ENCODE measurements around the gene TSPAN4. TPM values are rescaled to one million over a fixed set of nuclear protein-coding genes. Genes with fewer than 3 reads are reported as not detected.

Gene TSPAN4
- total RNA-seq, 1 donor from 2014 or later = 14.8 TPM

DNA sequence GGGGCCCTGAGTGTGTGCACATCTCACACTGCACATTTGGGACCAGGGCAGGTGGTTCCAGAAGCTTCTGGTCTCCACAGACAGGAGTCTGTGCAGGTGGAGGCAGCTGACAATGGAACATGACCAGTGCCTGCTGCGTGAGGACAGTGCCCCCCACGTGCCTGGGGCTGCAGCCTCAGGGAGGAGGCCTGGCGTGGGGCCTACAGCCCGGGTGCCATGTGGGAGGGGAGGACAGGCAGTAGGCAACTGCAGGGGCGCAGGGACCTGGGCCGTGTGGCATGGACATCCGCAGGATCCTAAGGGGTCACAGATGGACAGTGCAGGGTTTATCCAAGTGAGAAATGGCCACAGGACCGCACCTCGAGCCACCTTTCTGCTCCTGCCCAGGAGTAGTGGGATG, 28.8 kb downstream of the TSPAN4 start:
- no peak for DNase-seq
- no peaks in the 10 kb centered on the region for H3K4me1 Mint-ChIP-seq
- no peaks in the 10 kb centered on the region for H3K27me3 Mint-ChIP-seq
- peaks cover 8% of the 10 kb centered on the region for H3K36me3 Mint-ChIP-seq (ENCODE audit: low read depth)
- intact Hi-C loops (cut with micrococcal nuclease) = no loop called here
- no peak overlapping the region for H3K27ac Mint-ChIP-seq
- no peak overlapping the region for H3K4me3 Mint-ChIP-seq
- H3K9me3 Mint-ChIP-seq = no peaks in the 10 kb centered on the region

DNA sequence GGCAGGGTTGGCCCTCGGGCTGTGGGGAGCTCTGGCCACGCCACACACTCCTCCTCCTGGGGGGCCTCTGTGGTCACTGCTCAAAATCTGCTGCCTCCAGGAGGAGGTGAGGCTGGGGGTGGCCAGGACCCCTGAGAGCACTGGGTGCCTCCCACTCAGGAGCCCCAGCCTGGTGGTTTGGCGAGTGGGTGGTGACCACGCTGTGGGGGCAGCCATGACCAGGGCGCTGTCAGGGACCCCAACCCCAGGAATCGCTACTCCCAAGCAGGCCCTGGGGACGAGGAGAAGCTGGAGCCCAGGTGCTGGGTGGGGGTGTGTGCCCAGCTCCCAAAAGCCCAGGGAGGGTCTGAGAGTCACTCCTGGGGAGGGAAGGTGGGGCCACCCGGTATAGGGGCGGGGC, 30.1 kb downstream of the TSPAN4 start:
- intact Hi-C loops (cut with micrococcal nuclease) = no loop called here
- H3K4me3 Mint-ChIP-seq = no peak overlapping the region
- no peaks in the 10 kb centered on the region for H3K27me3 Mint-ChIP-seq
- DNase-seq = no peak
- no peak overlapping the region for H3K27ac Mint-ChIP-seq
- H3K36me3 Mint-ChIP-seq (ENCODE audit: low read depth) = peaks cover 12% of the 10 kb centered on the region
- no peaks in the 10 kb centered on the region for H3K9me3 Mint-ChIP-seq
- no peaks in the 10 kb centered on the region for H3K4me1 Mint-ChIP-seq

DNA sequence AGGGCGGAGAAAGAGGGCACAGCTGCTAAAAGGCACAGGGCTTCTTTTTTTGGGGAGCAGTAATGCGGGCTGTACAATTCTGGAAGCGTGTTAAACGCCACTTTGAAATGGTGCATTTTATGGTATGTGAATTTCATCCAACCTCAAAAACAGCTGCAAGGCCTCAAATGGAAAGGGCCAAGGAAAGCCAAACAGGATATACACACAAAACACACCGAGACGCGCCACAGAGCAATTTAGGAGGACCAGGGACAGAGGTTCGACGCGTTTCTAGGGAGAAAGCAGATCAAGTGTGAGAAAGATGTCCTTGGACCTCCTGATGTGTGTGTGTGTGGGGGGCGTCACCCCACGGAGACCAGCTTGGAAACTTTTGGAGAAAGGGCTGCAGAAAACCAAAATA, 31.1 kb downstream of the TSPAN4 start:
- no peak overlapping the region for H3K27ac Mint-ChIP-seq
- no peak for DNase-seq
- intact Hi-C loops (cut with micrococcal nuclease) = no loop called here
- peaks cover 12% of the 10 kb centered on the region for H3K36me3 Mint-ChIP-seq (ENCODE audit: low read depth)
- no peak overlapping the region for H3K4me3 Mint-ChIP-seq
- no peaks in the 10 kb centered on the region for H3K9me3 Mint-ChIP-seq
- no peaks in the 10 kb centered on the region for H3K27me3 Mint-ChIP-seq
- no peaks in the 10 kb centered on the region for H3K4me1 Mint-ChIP-seq

DNA sequence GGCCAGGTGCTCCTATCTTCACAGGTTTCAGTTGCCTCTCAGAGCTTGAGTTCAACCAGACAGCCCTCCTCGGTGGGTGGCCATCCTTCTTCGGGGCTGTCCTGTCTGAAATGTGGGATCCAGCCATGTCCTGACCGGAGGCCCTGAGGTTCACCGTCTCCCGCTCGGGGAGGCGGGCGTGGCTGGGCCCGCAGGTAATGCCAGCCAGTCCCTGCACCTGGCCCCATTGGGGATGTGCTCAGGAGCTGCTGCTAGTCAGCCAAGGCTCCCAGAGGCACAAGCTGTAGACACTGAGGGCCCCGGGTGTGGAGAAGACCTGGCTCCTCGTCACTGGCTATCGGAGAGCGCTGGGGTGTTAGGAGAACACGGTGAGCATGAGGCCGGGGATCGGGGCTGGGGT, 32.6 kb downstream of the TSPAN4 start:
- Mint-ChIP-seq H3K4me3 (no peak overlapping the region), H3K9me3 (no peaks in the 10 kb centered on the region), H3K36me3 (ENCODE audit: low read depth) (peaks cover 12% of the 10 kb centered on the region), H3K4me1 (no peaks in the 10 kb centered on the region), H3K27me3 (no peaks in the 10 kb centered on the region), H3K27ac (no peak overlapping the region)
- DNase-seq = no peak
- intact Hi-C loops (cut with micrococcal nuclease) = no loop called here

DNA sequence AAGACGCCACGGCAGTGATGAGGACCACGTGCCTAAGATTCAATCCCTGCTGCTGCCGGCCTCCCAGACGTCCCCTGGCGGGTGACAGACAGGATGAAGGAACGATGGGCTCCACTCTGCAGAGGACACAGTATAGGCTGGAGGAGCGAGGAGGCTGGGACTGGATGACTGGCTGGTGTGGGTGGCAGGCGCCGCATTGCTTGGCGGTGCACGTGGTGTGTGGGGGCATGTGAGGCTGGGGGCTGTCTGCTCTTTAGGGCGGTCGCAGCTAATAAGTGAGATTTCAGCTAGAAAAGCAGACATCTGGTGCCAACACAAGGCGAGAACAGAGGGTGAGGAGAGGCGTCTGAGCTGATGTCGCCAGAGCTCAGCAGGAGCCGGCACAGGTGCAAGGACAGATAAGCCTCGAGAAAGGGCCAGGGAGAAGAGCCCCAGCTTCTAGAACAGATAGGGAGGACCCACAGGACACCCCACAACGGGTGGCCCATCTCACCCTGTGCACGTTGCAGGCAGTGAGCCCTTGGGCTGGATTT, 33.2 kb downstream of the TSPAN4 start:
- Mint-ChIP-seq H3K27me3 (no peaks in the 10 kb centered on the region), H3K9me3 (no peaks in the 10 kb centered on the region), H3K4me1 (no peaks in the 10 kb centered on the region), H3K36me3 (ENCODE audit: low read depth) (peaks cover 12% of the 10 kb centered on the region), H3K27ac (no peak overlapping the region), H3K4me3 (no peak overlapping the region)
- DNase-seq = no peak
- intact Hi-C loops (cut with micrococcal nuclease) = loop anchor here (2.0 kb wide), 1 partner anchor 35 kb away; the partner anchor contains the start of gene CHID1

DNA sequence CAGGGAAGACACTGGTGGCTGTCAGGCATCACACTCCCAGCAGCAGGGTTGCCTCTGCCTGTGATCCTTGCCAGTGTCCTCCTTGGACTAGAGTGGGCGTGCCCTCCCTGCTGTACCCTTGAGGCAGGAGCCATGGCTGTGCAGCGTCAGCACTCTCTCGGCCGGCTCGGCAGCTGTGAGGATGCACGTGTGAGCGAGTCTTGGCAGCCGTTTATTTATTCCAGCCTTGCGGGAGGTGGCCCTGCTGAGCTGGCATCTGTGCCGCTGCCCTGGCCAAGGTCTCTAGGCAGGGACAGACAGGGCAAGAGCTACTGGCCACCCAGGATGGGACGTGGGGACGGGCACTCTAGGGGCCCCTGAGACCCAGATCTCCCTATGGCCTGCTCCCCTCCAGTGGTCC, 33.9 kb downstream of the TSPAN4 start:
- H3K4me3 Mint-ChIP-seq = no peak overlapping the region
- intact Hi-C loops (cut with micrococcal nuclease) = loop anchor here (2.0 kb wide), 1 partner anchor 34 kb away; the partner anchor contains the start of gene CHID1
- DNase-seq = no peak
- no peaks in the 10 kb centered on the region for H3K9me3 Mint-ChIP-seq
- no peak overlapping the region for H3K27ac Mint-ChIP-seq
- no peaks in the 10 kb centered on the region for H3K4me1 Mint-ChIP-seq
- no peaks in the 10 kb centered on the region for H3K27me3 Mint-ChIP-seq
- peaks cover 12% of the 10 kb centered on the region for H3K36me3 Mint-ChIP-seq (ENCODE audit: low read depth)

DNA sequence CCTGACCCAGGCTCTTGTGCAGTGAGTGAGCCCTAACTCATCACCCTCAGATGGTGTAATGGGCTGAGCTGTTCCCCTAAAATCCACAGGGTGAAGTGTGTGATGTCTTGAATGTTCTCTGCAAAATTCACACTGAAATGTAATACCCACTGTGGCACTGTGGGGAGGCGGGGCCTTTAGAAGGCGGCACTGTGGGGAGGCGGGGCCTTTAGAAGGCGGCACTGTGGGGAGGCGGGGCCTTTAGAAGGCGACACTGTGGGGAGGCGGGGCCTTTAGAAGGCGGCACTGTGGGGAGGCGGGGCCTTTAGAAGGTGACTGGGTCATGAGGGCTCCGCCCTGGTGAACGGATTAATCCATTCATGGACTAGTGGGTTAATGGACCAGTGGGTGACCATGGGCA, 34.9 kb downstream of the TSPAN4 start:
- Mint-ChIP-seq H3K4me3 (no peak overlapping the region), H3K27ac (no peak overlapping the region), H3K36me3 (ENCODE audit: low read depth) (peaks cover 16% of the 10 kb centered on the region), H3K4me1 (no peaks in the 10 kb centered on the region), H3K27me3 (no peaks in the 10 kb centered on the region), H3K9me3 (no peaks in the 10 kb centered on the region)
- intact Hi-C loops (cut with micrococcal nuclease) = loop anchor here (2.0 kb wide), 1 partner anchor 33 kb away; the partner anchor contains the start of gene CHID1
- peak; percentile 75 for DNase-seq

DNA sequence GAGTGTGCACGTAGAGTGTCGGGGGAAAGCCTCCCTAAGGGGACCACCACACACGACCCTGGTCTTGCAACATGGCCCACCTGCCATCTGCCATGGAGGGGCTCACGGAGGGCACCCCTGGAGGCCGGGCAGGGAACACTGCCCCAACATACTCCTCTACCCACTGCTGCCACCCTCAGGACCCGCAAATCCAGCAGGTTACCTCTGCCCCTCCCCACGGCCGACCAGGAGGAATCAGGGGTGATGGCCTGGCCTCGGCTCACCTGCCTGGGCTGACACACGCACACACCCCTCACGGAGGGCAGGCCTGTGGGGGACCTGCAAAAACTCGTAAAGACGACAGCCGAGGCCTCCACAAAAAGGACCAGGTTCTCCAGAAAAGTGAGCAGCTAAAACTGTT, 37.8 kb downstream of the TSPAN4 start:
- Mint-ChIP-seq H3K9me3 (no peaks in the 10 kb centered on the region), H3K4me3 (no peak overlapping the region), H3K4me1 (no peaks in the 10 kb centered on the region), H3K27me3 (no peaks in the 10 kb centered on the region), H3K27ac (no peak overlapping the region), H3K36me3 (ENCODE audit: low read depth) (peaks cover 12% of the 10 kb centered on the region)
- DNase-seq = no peak
- intact Hi-C loops (cut with micrococcal nuclease) = no loop called here

DNA sequence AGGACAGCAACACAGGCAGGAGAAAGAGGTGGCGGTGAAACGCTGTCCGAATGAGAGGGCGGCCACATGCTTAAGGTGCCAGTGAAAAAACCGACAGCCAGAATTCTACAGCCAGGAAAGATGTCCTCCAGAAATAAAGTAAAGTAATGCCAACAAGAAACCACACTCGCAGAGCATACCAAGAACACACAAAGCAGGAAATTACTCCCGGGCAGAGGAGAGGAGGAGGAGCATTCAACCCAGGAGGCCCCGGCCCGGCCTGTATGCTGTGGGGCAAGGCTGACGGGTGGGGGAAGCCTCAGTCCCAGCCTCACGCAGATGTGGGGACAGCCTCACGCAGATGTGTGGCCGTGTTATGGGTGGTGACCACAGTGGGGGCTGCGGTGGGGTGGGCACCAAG, 39.9 kb downstream of the TSPAN4 start:
- Mint-ChIP-seq H3K27ac (no peak overlapping the region), H3K27me3 (no peaks in the 10 kb centered on the region), H3K4me3 (no peak overlapping the region), H3K36me3 (ENCODE audit: low read depth) (peaks cover 12% of the 10 kb centered on the region), H3K9me3 (no peaks in the 10 kb centered on the region), H3K4me1 (no peaks in the 10 kb centered on the region)
- no peak for DNase-seq
- intact Hi-C loops (cut with micrococcal nuclease) = no loop called here

DNA sequence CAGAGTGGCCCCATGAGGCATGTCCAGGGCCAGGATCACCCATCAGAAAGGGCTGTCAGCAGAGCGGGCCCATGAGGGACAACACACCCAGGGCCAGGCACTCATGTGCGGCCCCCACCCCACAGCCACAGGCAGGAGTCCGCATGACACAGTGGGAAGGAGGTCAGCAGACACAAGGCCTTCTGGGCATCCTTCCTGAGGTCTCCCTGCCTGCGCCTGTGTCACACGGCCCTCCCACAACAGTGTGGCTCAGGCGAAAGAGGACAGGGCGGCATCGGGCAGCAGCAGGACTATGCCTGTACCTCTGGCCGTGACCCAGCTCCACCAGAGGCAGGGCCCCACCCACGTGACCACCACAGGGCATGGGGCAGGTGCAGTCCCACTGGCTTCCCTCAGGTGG, 40.9 kb downstream of the TSPAN4 start:
- Mint-ChIP-seq H3K4me1 (no peaks in the 10 kb centered on the region), H3K9me3 (no peaks in the 10 kb centered on the region), H3K27me3 (no peaks in the 10 kb centered on the region), H3K4me3 (no peak overlapping the region), H3K27ac (no peak overlapping the region), H3K36me3 (ENCODE audit: low read depth) (peaks cover 11% of the 10 kb centered on the region)
- intact Hi-C loops (cut with micrococcal nuclease) = no loop called here
- DNase-seq = no peak

DNA sequence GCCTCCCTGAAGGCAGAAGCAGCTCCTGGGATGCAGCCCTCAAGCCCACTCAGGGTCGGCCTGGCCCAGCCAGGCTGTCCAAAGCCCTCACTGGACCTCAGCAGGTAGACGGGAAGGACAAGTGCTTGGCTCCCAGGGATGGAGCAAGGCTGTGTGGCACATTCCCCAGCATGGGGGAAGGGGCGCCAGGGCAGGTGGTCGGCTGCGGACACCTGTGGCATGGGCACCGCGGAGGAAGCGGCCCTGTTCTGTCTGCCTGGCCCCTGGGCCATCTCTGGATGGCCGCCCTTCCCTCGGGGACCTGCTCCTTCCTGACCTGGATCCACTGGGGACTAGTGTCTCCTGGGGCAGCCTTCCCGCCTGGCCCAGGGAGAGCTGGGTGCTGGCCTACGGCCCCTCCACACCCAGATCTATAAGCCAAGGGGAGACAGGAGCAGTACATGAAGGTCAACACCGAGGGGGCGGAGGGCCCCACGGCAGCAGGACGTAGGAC, 42.0 kb downstream of the TSPAN4 start:
- no peak for DNase-seq
- H3K36me3 Mint-ChIP-seq (ENCODE audit: low read depth) = peaks cover 12% of the 10 kb centered on the region
- H3K27me3 Mint-ChIP-seq = no peaks in the 10 kb centered on the region
- no peaks in the 10 kb centered on the region for H3K4me1 Mint-ChIP-seq
- intact Hi-C loops (cut with micrococcal nuclease) = no loop called here
- H3K4me3 Mint-ChIP-seq = no peak overlapping the region
- no peaks in the 10 kb centered on the region for H3K9me3 Mint-ChIP-seq
- H3K27ac Mint-ChIP-seq = no peak overlapping the region

DNA sequence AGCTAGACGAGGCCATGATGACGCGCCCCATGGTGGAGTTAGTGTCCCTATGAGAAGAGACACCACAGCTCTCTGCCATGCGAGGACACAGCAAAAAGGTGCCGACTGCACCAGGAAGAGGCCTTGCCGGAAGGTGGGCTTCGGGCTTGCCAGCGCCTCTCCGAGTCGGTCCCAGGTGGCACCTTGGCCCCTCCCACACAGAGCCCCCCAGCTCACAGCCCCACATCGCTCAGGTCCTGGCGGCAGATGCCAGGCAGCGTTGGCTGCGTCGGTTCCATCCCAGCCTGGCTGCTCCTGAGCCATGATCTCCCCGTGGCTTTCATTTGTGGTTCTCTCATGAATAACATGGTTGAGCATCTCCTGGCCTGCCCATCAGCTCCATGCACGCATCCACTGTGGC, 43.9 kb downstream of the TSPAN4 start:
- intact Hi-C loops (cut with micrococcal nuclease) = no loop called here
- DNase-seq = no peak
- Mint-ChIP-seq H3K27ac (no peak overlapping the region), H3K27me3 (no peaks in the 10 kb centered on the region), H3K4me1 (no peaks in the 10 kb centered on the region), H3K36me3 (ENCODE audit: low read depth) (peaks cover 12% of the 10 kb centered on the region), H3K9me3 (no peaks in the 10 kb centered on the region), H3K4me3 (no peak overlapping the region)

DNA sequence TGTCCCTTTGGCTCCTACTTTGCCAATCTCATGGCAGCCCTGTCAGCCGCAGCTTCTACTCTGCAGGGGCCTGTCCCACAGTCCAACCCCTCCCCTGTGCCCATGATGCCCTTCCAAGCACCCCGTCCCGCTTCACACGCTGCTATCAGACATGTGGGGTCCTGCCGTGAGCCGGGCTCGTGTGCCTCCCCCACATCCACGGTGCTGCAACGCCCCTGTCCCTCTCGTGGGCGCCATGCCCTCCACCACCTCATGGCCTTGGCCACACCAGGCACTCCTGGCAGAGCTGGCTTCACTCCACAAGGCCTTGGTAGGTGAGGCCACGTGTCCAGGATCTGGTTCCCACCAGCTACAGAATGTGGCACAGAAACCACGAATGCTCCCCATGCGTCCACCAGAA, 44.9 kb downstream of the TSPAN4 start:
- Mint-ChIP-seq H3K36me3 (ENCODE audit: low read depth) (peaks cover 7% of the 10 kb centered on the region), H3K27me3 (no peaks in the 10 kb centered on the region), H3K4me3 (no peak overlapping the region), H3K9me3 (no peaks in the 10 kb centered on the region), H3K4me1 (no peaks in the 10 kb centered on the region), H3K27ac (no peak overlapping the region)
- DNase-seq = no peak
- intact Hi-C loops (cut with micrococcal nuclease) = no loop called here

DNA sequence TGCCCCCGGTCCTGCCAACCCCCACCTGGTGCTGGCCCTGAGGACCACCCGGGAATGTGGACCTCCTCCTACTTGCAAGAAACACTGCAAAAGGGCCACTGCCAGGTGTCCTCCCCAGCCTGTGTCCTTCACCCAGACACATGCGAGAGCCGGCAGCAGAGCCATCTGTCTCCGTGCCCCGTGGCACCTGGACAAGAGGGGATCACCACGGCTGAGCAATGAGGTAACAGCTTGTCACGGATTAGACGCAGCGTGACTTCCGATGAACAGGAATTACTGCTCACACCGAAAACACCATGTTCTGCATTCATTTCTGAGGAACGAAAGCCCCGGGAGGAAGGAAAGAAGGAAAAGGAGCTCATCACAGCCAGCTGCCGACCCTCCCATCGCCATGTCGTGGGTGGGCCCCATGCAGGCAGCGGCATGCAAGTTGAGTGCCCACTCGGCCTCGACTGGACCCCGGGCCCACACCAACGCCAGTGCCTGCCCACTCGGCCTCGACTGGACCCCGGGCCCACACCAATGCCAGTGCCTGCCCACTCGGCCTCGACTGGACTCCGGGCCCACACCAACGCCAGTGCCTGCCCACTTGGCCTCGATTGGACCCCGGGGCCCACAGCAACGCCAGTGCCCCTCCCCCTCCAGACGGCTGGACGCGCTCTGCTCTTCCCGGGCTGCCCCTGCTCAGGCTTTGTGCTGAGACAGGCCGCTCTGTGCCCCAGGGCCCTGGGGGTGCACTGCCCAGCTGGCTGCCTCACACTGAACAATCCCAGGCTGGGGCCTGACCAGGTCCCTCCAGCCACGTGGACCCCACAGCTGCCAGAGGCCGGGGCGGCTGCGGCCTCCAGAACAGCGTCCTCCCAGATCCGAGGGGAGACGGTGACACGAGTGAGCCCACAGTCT, 45.9 kb downstream of the TSPAN4 start:
- H3K36me3 Mint-ChIP-seq (ENCODE audit: low read depth) = peaks cover 7% of the 10 kb centered on the region
- DNase-seq = no peak
- H3K9me3 Mint-ChIP-seq = no peaks in the 10 kb centered on the region
- intact Hi-C loops (cut with micrococcal nuclease) = no loop called here
- H3K27ac Mint-ChIP-seq = no peak overlapping the region
- H3K4me3 Mint-ChIP-seq = no peak overlapping the region
- no peaks in the 10 kb centered on the region for H3K27me3 Mint-ChIP-seq
- no peaks in the 10 kb centered on the region for H3K4me1 Mint-ChIP-seq

All from activated CD4-positive, alpha-beta T cell treated with anti-CD3 and anti-CD28 coated beads, Interleukin-2, amount 10 ng/mL, durations not matched to agents 24 days and 14 days (primary cell).